NCI-H2029 (cell line): ENCODE measurements around the gene PRPH2.
"Not testable (repeated sequence)": the region's sequence is repeated elsewhere in the genome, so short reads cannot be mapped to it uniquely, and the experiment has no call there.

Experiments
- DNase-seq: peaks from one replicate; lab custom pipeline; 2025; lab: John Stamatoyannopoulos, UW

The PRPH2 gene

GRCh38 chr6:42742116-42742894 lies 19.9 kb upstream of the PRPH2 start:
- no peak for DNase-seq

GRCh38 chr6:42740725-42741124 lies 18.3 kb upstream of the PRPH2 start:
- DNase-seq, result no peak

- DNase-seq, result no peak
These were observed 13.6 kb upstream of the PRPH2 start for GRCh38 chr6:42735976-42736375.

GRCh38 chr6:42733867-42734481 lies 11.6 kb upstream of the PRPH2 start:
- DNase-seq, result not testable (repeated sequence)

- no peak for DNase-seq
These were observed 7.3 kb upstream of the PRPH2 start for GRCh38 chr6:42729731-42730130.

GRCh38 chr6:42727627-42728026 lies 5.2 kb upstream of the PRPH2 start:
- no peak for DNase-seq

- DNase-seq, result peak; percentile 46
These were observed 4.8 kb upstream of the PRPH2 start for GRCh38 chr6:42727087-42727611.

GRCh38 chr6:42726485-42727086 lies 4.2 kb upstream of the PRPH2 start:
- peak; percentile 87 for DNase-seq

GRCh38 chr6:42726026-42726425 lies 3.6 kb upstream of the PRPH2 start:
- DNase-seq, result no peak

- DNase-seq, result no peak
These were observed 2.4 kb upstream of the PRPH2 start for GRCh38 chr6:42724825-42725224.

- DNase-seq, result no peak
These were observed 1.7 kb downstream of the PRPH2 start for GRCh38 chr6:42720739-42721138.

GRCh38 chr6:42715871-42716270 lies 6.5 kb downstream of the PRPH2 start:
- DNase-seq, result no peak

GRCh38 chr6:42714098-42714761 lies 8.2 kb downstream of the PRPH2 start:
- no peak for DNase-seq

GRCh38 chr6:42711930-42712329 lies 10.5 kb downstream of the PRPH2 start:
- DNase-seq, result no peak

GRCh38 chr6:42710316-42710715 lies 12.1 kb downstream of the PRPH2 start:
- DNase-seq, result no peak

- DNase-seq, result no peak
These were observed 12.5 kb downstream of the PRPH2 start for GRCh38 chr6:42709871-42710270.

- DNase-seq, result no peak
These were observed 14.3 kb downstream of the PRPH2 start for GRCh38 chr6:42708096-42708495.

GRCh38 chr6:42707595-42707994 lies 14.8 kb downstream of the PRPH2 start:
- DNase-seq, result no peak

GRCh38 chr6:42704937-42705374 lies 17.4 kb downstream of the PRPH2 start:
- no peak for DNase-seq

- peak; percentile 68 for DNase-seq
These were observed 18.0 kb downstream of the PRPH2 start for GRCh38 chr6:42704251-42704936.

GRCh38 chr6:42702786-42703185 lies 19.6 kb downstream of the PRPH2 start:
- not testable (repeated sequence) for DNase-seq

- no peak for DNase-seq
These were observed 20.2 kb downstream of the PRPH2 start for GRCh38 chr6:42702200-42702599.
